Measurements from ENCODE around the gene FCF1. TPM values are rescaled to one million over a fixed set of nuclear protein-coding genes. Genes with fewer than 3 reads are reported as not detected.

FCF1 gene
- 48.8 and 51.3 TPM in 2 replicates for total RNA-seq
- long read RNA-seq, full-length matches to known transcripts = 1 of 6 reads
- long read RNA-seq, partial matches to known transcripts = 3 of 6 reads
- long read RNA-seq, other reads (novel, unspliced or antisense) = 2 of 6 reads

- Mint-ChIP-seq H3K27ac (peak within 1 kb of the TSS; percentile 98), H3K27me3 (no peaks in the 10 kb centered on the region), H3K4me1 (ENCODE audit: low read depth) (peaks cover 21% of the 10 kb centered on the region), H3K36me3 (ENCODE audit: insufficient read depth) (peaks cover 11% of the 10 kb centered on the region), H3K4me3 (ENCODE audit: low read depth) (peak within 1 kb of the TSS; percentile 97), H3K9me3 (ENCODE audit: low read depth) (no peaks in the 10 kb centered on the region)
- DNase-seq (ENCODE audit: low spot score, unreplicated experiment) = peak; percentile 58
- TF ChIP-seq CTCF (IDR thresholded peaks at IDR 0.05; ENCODE audit: unreplicated experiment) = no peak
Measured at GRCh38 chr14:74712499-74713394, at the start of gene FCF1, which contains the start of gene AREL1. TSS of gene FCF1 (plus strand) at chr14:74713144. CDS start at chr14:74713198, 54 bp downstream. TSS of gene AREL1 (minus strand) at chr14:74713080. CDS start at chr14:74685615, 27,465 bp downstream.

DNA sequence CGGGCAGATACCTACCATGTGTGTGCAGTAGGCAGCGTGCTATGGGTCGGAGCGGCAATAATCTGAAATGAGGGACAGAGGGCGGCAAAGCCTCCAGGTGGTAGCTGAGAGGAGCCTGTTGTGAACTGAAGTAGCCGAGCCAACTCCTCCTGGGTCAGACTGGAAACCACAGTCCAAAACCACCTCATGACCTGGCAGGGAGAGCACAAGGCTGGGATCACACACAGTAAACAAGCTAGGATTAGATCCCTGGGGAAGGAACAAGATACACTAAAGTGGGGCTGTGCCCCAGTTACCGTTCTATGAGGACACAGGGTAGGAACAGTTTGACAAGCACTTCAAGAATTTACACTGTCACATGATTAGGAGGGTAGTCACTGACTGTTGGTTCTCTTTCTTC lies 49.1 kb upstream of the FCF1 start:
- no peaks in the 10 kb centered on the region for H3K4me1 Mint-ChIP-seq (ENCODE audit: low read depth)
- no peak overlapping the region for H3K4me3 Mint-ChIP-seq (ENCODE audit: low read depth)
- no peak for DNase-seq (ENCODE audit: low spot score, unreplicated experiment)
- H3K27me3 Mint-ChIP-seq = no peaks in the 10 kb centered on the region
- no peak overlapping the region for H3K27ac Mint-ChIP-seq
- H3K9me3 Mint-ChIP-seq (ENCODE audit: low read depth) = no peaks in the 10 kb centered on the region
- no peak for TF ChIP-seq CTCF (IDR thresholded peaks at IDR 0.05; ENCODE audit: unreplicated experiment)
- H3K36me3 Mint-ChIP-seq (ENCODE audit: insufficient read depth) = peaks cover 15% of the 10 kb centered on the region

GRCh38 chr14:74664717-74665116 lies 48.2 kb upstream of the FCF1 start:
- Mint-ChIP-seq H3K27ac (no peak overlapping the region), H3K36me3 (ENCODE audit: insufficient read depth) (peaks cover 15% of the 10 kb centered on the region)

DNA sequence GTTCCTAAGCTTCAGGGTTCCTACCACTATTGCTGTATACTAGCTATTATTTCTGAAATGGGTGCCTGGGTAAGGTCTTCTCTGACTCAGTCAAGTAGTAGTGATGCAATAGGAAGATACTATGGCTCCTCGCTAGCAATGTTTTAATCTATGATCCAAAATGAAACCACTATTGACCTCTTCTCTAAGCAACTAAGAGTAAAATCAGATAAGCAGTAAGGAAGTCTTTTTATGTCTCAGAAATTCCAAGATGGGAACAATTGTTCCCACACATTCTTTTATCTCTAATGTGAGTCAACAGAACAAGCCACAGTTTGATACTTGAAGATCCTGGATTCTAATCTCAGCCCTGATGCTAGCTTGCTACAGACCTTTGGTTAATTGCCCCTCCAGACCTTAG lies 45.2 kb upstream of the FCF1 start:
- H3K9me3 Mint-ChIP-seq (ENCODE audit: low read depth) = no peaks in the 10 kb centered on the region

More at GRCh38 chr14:74664717-74665116, 48.2 kb upstream of the FCF1 start:
- H3K9me3 Mint-ChIP-seq (ENCODE audit: low read depth) = no peaks in the 10 kb centered on the region
- DNase-seq (ENCODE audit: low spot score, unreplicated experiment) = no peak
- no peaks in the 10 kb centered on the region for H3K4me1 Mint-ChIP-seq (ENCODE audit: low read depth)
- H3K4me3 Mint-ChIP-seq (ENCODE audit: low read depth) = no peak overlapping the region
- no peak for TF ChIP-seq CTCF (IDR thresholded peaks at IDR 0.05; ENCODE audit: unreplicated experiment)
- H3K27me3 Mint-ChIP-seq = no peaks in the 10 kb centered on the region

More for the DNA sequence above, 45.2 kb upstream of the FCF1 start:
- Mint-ChIP-seq H3K4me1 (ENCODE audit: low read depth) (no peaks in the 10 kb centered on the region), H3K27ac (no peak overlapping the region), H3K36me3 (ENCODE audit: insufficient read depth) (peaks cover 24% of the 10 kb centered on the region), H3K4me3 (ENCODE audit: low read depth) (no peak overlapping the region), H3K27me3 (no peaks in the 10 kb centered on the region)
- no peak for DNase-seq (ENCODE audit: low spot score, unreplicated experiment)
- no peak for TF ChIP-seq CTCF (IDR thresholded peaks at IDR 0.05; ENCODE audit: unreplicated experiment)
